Cardiac fibroblast (primary cell): ENCODE data around the gene INPP5K.

Experiments
- DNase-seq, 2 donors: peaks; one replicate each; pipeline versions ENCODE4 v3.0.0 to v3.0.0-alpha.2; 2010; ENCODE audit warnings: low read depth in 2 of 2
- H3K4me3 ChIP-seq, 2 donors: replicated peaks in 1 of 2; 1 replicate in 1 of 2; 2 replicates in 1 of 2; pipeline ENCODE4 v1.5.1; 2011; ENCODE audit warnings: low read depth in 2 of 2, low read length in 2 of 2, mild to moderate bottlenecking in 2 of 2, moderate library complexity in 1 of 2
- CTCF ChIP-seq: IDR thresholded peaks from one replicate; pipeline ENCODE4 v1.5.1; 2011; ENCODE audit warnings: low read depth, mild to moderate bottlenecking, low read length, inconsistent platforms

INPP5K gene

GRCh38 chr17:1464186-1464585, 52.2 kb downstream of the INPP5K start:
- H3K4me3 ChIP-seq, result no peak overlapping the region
- TF ChIP-seq CTCF, result no peak
- no peak for DNase-seq

- peak in 1 of 2 donors; percentile 20 for DNase-seq
- TF ChIP-seq CTCF, result no peak
- no peak overlapping the region for H3K4me3 ChIP-seq
Measured at GRCh38 chr17:1462164-1463112, 54.0 kb downstream of the INPP5K start.

GRCh38 chr17:1461198-1461944, 55.0 kb downstream of the INPP5K start:
- no peak overlapping the region for H3K4me3 ChIP-seq
- no peak for TF ChIP-seq CTCF
- peak in 1 of 2 donors; percentile 21 for DNase-seq

- no peak overlapping the region for H3K4me3 ChIP-seq
- TF ChIP-seq CTCF, result no peak
- peak; percentile 29 to 32 for DNase-seq
Measured at GRCh38 chr17:1460233-1460632, 56.2 kb downstream of the INPP5K start.

- TF ChIP-seq CTCF, result peak; percentile 8
- DNase-seq, result peak; percentile 94 to 97
- H3K4me3 ChIP-seq, result peak within 1 kb of the TSS; percentile 94 to 96
Measured at GRCh38 chr17:1455797-1456599, 60.4 kb downstream of the INPP5K start, which contains the start of gene CRK. Gene CRK (minus strand): TSS chr17:1456232. CDS start chr17:1456117, 115 bp downstream.

- peak overlapping the region; percentile 94 to 96 for H3K4me3 ChIP-seq
- peak; percentile 83 for TF ChIP-seq CTCF
- DNase-seq, result peak; percentile 78 to 79
Measured at GRCh38 chr17:1455291-1455796, 61.1 kb downstream of the INPP5K start.
